ENCODE data around the gene OR10H5.
"Not testable (repeated sequence)": the region's sequence is repeated elsewhere in the genome, so short reads cannot be mapped to it uniquely, and the experiment has no call there.

OR10H5 gene

GRCh38 chr19:15781661-15782060 lies 5.8 kb upstream of the OR10H5 start:
- H3K36me3 Mint-ChIP-seq (ENCODE audit: low read depth) = no peaks in the 10 kb centered on the region
- H3K4me1 Mint-ChIP-seq (ENCODE audit: low read depth) = no peaks in the 10 kb centered on the region
- no peaks in the 10 kb centered on the region for H3K9me3 Mint-ChIP-seq
- no peak overlapping the region for H3K4me3 Mint-ChIP-seq
- H3K27me3 Mint-ChIP-seq (ENCODE audit: low read depth) = peaks cover 2% of the 10 kb centered on the region
- H3K27ac Mint-ChIP-seq = no peak overlapping the region
- DNase-seq (ENCODE audit: low spot score) = no peak

GRCh38 chr19:15782211-15782610 lies 5.2 kb upstream of the OR10H5 start:
- no peak overlapping the region for H3K27ac Mint-ChIP-seq
- peaks cover 2% of the 10 kb centered on the region for H3K27me3 Mint-ChIP-seq (ENCODE audit: low read depth)
- H3K4me3 Mint-ChIP-seq = no peak overlapping the region
- H3K36me3 Mint-ChIP-seq (ENCODE audit: low read depth) = no peaks in the 10 kb centered on the region
- H3K4me1 Mint-ChIP-seq (ENCODE audit: low read depth) = no peaks in the 10 kb centered on the region
- no peak for DNase-seq (ENCODE audit: low spot score)
- H3K9me3 Mint-ChIP-seq = no peaks in the 10 kb centered on the region

- H3K27ac Mint-ChIP-seq; H3K4me3 Mint-ChIP-seq; H3K4me1 Mint-ChIP-seq (ENCODE audit: low read depth); DNase-seq (ENCODE audit: low spot score); H3K36me3 Mint-ChIP-seq (ENCODE audit: low read depth); H3K27me3 Mint-ChIP-seq (ENCODE audit: low read depth); H3K9me3 Mint-ChIP-seq: not testable (repeated sequence)
Observed at GRCh38 chr19:15782896-15783295, 4.6 kb upstream of the OR10H5 start.

- DNase-seq (ENCODE audit: low spot score) = no peak
- no peaks in the 10 kb centered on the region for H3K4me1 Mint-ChIP-seq (ENCODE audit: low read depth)
- no peaks in the 10 kb centered on the region for H3K27me3 Mint-ChIP-seq (ENCODE audit: low read depth)
- no peak overlapping the region for H3K27ac Mint-ChIP-seq
- no peak overlapping the region for H3K4me3 Mint-ChIP-seq
- H3K9me3 Mint-ChIP-seq = no peaks in the 10 kb centered on the region
- no peaks in the 10 kb centered on the region for H3K36me3 Mint-ChIP-seq (ENCODE audit: low read depth)
Observed at GRCh38 chr19:15788594-15789270, 1.3 kb downstream of the OR10H5 start.

GRCh38 chr19:15790096-15790495 lies 2.6 kb downstream of the OR10H5 start:
- H3K4me1 Mint-ChIP-seq (ENCODE audit: low read depth) = no peaks in the 10 kb centered on the region
- H3K27me3 Mint-ChIP-seq (ENCODE audit: low read depth) = no peaks in the 10 kb centered on the region
- H3K36me3 Mint-ChIP-seq (ENCODE audit: low read depth) = no peaks in the 10 kb centered on the region
- H3K4me3 Mint-ChIP-seq = no peak overlapping the region
- no peak for DNase-seq (ENCODE audit: low spot score)
- no peaks in the 10 kb centered on the region for H3K9me3 Mint-ChIP-seq
- no peak overlapping the region for H3K27ac Mint-ChIP-seq

- H3K27ac Mint-ChIP-seq; DNase-seq (ENCODE audit: low spot score); H3K4me3 Mint-ChIP-seq; H3K9me3 Mint-ChIP-seq; H3K36me3 Mint-ChIP-seq (ENCODE audit: low read depth); H3K4me1 Mint-ChIP-seq (ENCODE audit: low read depth); H3K27me3 Mint-ChIP-seq (ENCODE audit: low read depth): not testable (repeated sequence)
Observed at GRCh38 chr19:15794279-15794678, 6.8 kb downstream of the OR10H5 start.

GRCh38 chr19:15810335-15810734 lies 22.9 kb downstream of the OR10H5 start:
- H3K36me3 Mint-ChIP-seq (ENCODE audit: low read depth) = no peaks in the 10 kb centered on the region
- H3K27me3 Mint-ChIP-seq (ENCODE audit: low read depth) = peaks cover 39% of the 10 kb centered on the region
- H3K27ac Mint-ChIP-seq = no peak overlapping the region
- no peaks in the 10 kb centered on the region for H3K9me3 Mint-ChIP-seq
- H3K4me3 Mint-ChIP-seq = no peak overlapping the region
- H3K4me1 Mint-ChIP-seq (ENCODE audit: low read depth) = peaks cover 16% of the 10 kb centered on the region
- no peak for DNase-seq (ENCODE audit: low spot score)

- no peaks in the 10 kb centered on the region for H3K36me3 Mint-ChIP-seq (ENCODE audit: low read depth)
- no peaks in the 10 kb centered on the region for H3K9me3 Mint-ChIP-seq
- no peak overlapping the region for H3K4me3 Mint-ChIP-seq
- H3K27me3 Mint-ChIP-seq (ENCODE audit: low read depth) = peaks cover 41% of the 10 kb centered on the region
- H3K4me1 Mint-ChIP-seq (ENCODE audit: low read depth) = peaks cover 16% of the 10 kb centered on the region
- no peak for DNase-seq (ENCODE audit: low spot score)
- H3K27ac Mint-ChIP-seq = no peak overlapping the region
Observed at GRCh38 chr19:15811476-15811875, 24.0 kb downstream of the OR10H5 start.

GRCh38 chr19:15812060-15812722 lies 24.7 kb downstream of the OR10H5 start:
- Mint-ChIP-seq H3K4me3 (no peak overlapping the region), H3K27me3 (ENCODE audit: low read depth) (peaks cover 42% of the 10 kb centered on the region), H3K36me3 (ENCODE audit: low read depth) (no peaks in the 10 kb centered on the region), H3K9me3 (no peaks in the 10 kb centered on the region), H3K4me1 (ENCODE audit: low read depth) (peaks cover 16% of the 10 kb centered on the region), H3K27ac (no peak overlapping the region)
- no peak for DNase-seq (ENCODE audit: low spot score)

GRCh38 chr19:15813916-15814315 lies 26.5 kb downstream of the OR10H5 start:
- Mint-ChIP-seq H3K27ac (no peak overlapping the region), H3K36me3 (ENCODE audit: low read depth) (no peaks in the 10 kb centered on the region), H3K4me3 (no peak overlapping the region), H3K4me1 (ENCODE audit: low read depth) (peaks cover 16% of the 10 kb centered on the region), H3K9me3 (no peaks in the 10 kb centered on the region), H3K27me3 (ENCODE audit: low read depth) (peaks cover 42% of the 10 kb centered on the region)
- no peak for DNase-seq (ENCODE audit: low spot score)

GRCh38 chr19:15815306-15815705 lies 27.8 kb downstream of the OR10H5 start, which contains the start of gene OR10H1:
TSS of gene OR10H1 (minus strand) at chr19:15815664. CDS start at chr19:15808037, 7,627 bp downstream.
- Mint-ChIP-seq H3K27ac (no peak within 1 kb of the TSS), H3K4me1 (ENCODE audit: low read depth) (peaks cover 16% of the 10 kb centered on the region), H3K36me3 (ENCODE audit: low read depth) (no peaks in the 10 kb centered on the region), H3K9me3 (no peaks in the 10 kb centered on the region), H3K4me3 (no peak within 1 kb of the TSS), H3K27me3 (ENCODE audit: low read depth) (peaks cover 44% of the 10 kb centered on the region)
- no peak for DNase-seq (ENCODE audit: low spot score)

GRCh38 chr19:15820646-15821045 lies 33.2 kb downstream of the OR10H5 start:
- Mint-ChIP-seq H3K36me3 (ENCODE audit: low read depth) (no peaks in the 10 kb centered on the region), H3K4me1 (ENCODE audit: low read depth) (no peaks in the 10 kb centered on the region), H3K27me3 (ENCODE audit: low read depth) (peaks cover 12% of the 10 kb centered on the region), H3K4me3 (no peak overlapping the region), H3K9me3 (no peaks in the 10 kb centered on the region), H3K27ac (no peak overlapping the region)
- DNase-seq (ENCODE audit: low spot score) = no peak

- no peak overlapping the region for H3K27ac Mint-ChIP-seq
- no peak overlapping the region for H3K4me3 Mint-ChIP-seq
- no peaks in the 10 kb centered on the region for H3K36me3 Mint-ChIP-seq (ENCODE audit: low read depth)
Observed at GRCh38 chr19:15825753-15826152, 38.3 kb downstream of the OR10H5 start.

GRCh38 chr19:15828121-15828610 lies 40.7 kb downstream of the OR10H5 start:
- H3K4me1 Mint-ChIP-seq (ENCODE audit: low read depth) = no peaks in the 10 kb centered on the region
- H3K4me3 Mint-ChIP-seq = no peak overlapping the region
- DNase-seq (ENCODE audit: low spot score) = no peak
- H3K27ac Mint-ChIP-seq = no peak overlapping the region
- H3K27me3 Mint-ChIP-seq (ENCODE audit: low read depth) = peaks cover 29% of the 10 kb centered on the region
- no peaks in the 10 kb centered on the region for H3K36me3 Mint-ChIP-seq (ENCODE audit: low read depth)
- no peaks in the 10 kb centered on the region for H3K9me3 Mint-ChIP-seq

More at GRCh38 chr19:15825753-15826152, 38.3 kb downstream of the OR10H5 start:
- no peaks in the 10 kb centered on the region for H3K9me3 Mint-ChIP-seq
- no peaks in the 10 kb centered on the region for H3K4me1 Mint-ChIP-seq (ENCODE audit: low read depth)
- no peak for DNase-seq (ENCODE audit: low spot score)
- peaks cover 29% of the 10 kb centered on the region for H3K27me3 Mint-ChIP-seq (ENCODE audit: low read depth)
